ENCODE data around the gene STBD1. TPM values are rescaled to one million over a fixed set of nuclear protein-coding genes. Genes with fewer than 3 reads are reported as not detected.

STBD1 gene
- total RNA-seq, 4 donors from 2014 or later, result 1.8 to 3.8 (median 2.4) TPM

DNA sequence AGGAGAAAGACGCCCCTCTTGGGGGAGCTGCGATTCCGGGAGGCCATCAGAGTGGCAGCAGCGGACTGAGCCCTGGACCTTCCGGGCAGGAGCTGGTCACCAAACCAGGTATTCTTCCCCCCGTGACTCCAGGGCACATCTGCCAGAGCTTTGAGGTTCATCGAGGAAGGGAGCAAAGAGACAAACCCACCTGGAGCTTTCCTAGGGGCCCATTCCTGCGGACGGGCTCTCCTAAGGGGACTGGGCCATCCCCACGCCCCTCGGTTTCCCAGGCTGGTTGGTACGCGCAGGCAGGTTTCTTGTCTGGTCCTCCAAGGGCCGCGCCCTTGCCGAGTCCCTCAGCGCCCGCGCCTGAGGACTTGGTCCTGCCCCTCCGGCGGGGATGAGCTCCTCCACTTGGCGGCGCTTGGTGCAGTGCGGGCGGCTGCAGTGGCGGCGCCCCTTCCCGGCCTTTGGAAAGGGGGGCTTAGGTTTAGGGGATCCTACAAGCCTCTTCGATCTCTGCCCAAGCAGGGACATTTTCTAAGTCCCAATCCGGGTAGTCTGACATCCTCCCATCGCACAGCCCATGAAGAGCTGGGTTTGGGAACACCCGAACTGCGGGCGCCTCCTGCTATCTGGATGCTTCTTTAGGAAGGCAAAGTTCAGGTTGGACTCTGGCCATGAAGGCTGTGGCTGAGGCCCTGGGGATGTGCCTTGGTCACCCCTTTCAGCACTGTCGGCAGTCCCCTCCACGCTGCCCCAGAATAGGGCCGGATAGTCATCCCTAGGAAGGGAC is 538 bp downstream of the STBD1 start:
- WGBS, 2 donors, result 0 to 9% methylated on average over 8 to 15 of the region's 37 CpGs
- intact Hi-C loops (cut with DNase I), result loop anchor here (10.0 kb wide), 1 partner anchor 122 kb away; no protein-coding TSS in a partner anchor

DNA sequence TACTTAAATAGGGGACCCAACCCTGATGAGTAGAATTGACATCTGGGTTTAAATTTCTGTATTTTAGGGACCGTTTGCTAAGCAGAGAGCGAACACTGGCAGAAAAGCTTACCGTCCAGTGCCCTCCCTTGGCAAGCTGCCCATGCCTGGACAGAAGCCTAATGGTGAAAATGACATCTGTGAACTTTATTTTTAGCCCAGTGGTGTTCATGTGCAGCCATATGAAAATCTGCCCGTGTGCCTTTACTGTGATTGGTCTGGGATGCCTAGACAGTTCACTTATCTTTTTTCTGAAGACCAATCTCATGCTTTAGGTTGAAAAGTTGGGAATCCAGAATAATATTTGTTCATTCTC is 1.1 kb downstream of the STBD1 start:
- DNase-seq, result no peak
- intact Hi-C loops (cut with DNase I), result loop anchor here (10.0 kb wide), 1 partner anchor 123 kb away; no protein-coding TSS in a partner anchor
- Histone ChIP-seq H3K36me3 (peaks cover 0 to 19% (median 0%) of the 10 kb centered on the region in 3 donors), H3K9me3 (no peaks in the 10 kb centered on the region), H3K27ac (peak overlapping the region in 3 of 4 donors; percentile 79 to 93 (median 88)), H3K4me3 (peak overlapping the region in 3 of 4 donors; percentile 80 to 96 (median 84)), H3K4me1 (peaks cover 0 to 37% (median 12%) of the 10 kb centered on the region in 3 donors), H3K27me3 (no peaks in the 10 kb centered on the region)
- WGBS, 2 donors, result 21 to 55% methylated on average over 2 to 4 of the region's 4 CpGs
- TF ChIP-seq POLR2A (IDR thresholded peaks at IDR 0.05), result no peak
- TF ChIP-seq, protein P1, sequence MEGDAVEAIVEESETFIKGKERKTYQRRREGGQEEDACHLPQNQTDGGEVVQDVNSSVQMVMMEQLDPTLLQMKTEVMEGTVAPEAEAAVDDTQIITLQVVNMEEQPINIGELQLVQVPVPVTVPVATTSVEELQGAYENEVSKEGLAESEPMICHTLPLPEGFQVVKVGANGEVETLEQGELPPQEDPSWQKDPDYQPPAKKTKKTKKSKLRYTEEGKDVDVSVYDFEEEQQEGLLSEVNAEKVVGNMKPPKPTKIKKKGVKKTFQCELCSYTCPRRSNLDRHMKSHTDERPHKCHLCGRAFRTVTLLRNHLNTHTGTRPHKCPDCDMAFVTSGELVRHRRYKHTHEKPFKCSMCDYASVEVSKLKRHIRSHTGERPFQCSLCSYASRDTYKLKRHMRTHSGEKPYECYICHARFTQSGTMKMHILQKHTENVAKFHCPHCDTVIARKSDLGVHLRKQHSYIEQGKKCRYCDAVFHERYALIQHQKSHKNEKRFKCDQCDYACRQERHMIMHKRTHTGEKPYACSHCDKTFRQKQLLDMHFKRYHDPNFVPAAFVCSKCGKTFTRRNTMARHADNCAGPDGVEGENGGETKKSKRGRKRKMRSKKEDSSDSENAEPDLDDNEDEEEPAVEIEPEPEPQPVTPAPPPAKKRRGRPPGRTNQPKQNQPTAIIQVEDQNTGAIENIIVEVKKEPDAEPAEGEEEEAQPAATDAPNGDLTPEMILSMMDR (IDR thresholded peaks at IDR 0.05), result no peak

More for the DNA sequence above, 538 bp downstream of the STBD1 start:
- Histone ChIP-seq H3K4me1 (peaks cover 0 to 37% (median 12%) of the 10 kb centered on the region in 3 donors), H3K27ac (peak overlapping the region; percentile 79 to 93 (median 84)), H3K4me3 (peak overlapping the region; percentile 80 to 96 (median 84)), H3K27me3 (no peaks in the 10 kb centered on the region), H3K9me3 (no peaks in the 10 kb centered on the region), H3K36me3 (peaks cover 0 to 19% (median 0%) of the 10 kb centered on the region in 3 donors)
- no peak for DNase-seq
- TF ChIP-seq POLR2A (IDR thresholded peaks at IDR 0.05), result no peak
- TF ChIP-seq, protein P1 (IDR thresholded peaks at IDR 0.05), result peak in 5 of 6 experiments; percentile 8 to 30 (median 13)

DNA sequence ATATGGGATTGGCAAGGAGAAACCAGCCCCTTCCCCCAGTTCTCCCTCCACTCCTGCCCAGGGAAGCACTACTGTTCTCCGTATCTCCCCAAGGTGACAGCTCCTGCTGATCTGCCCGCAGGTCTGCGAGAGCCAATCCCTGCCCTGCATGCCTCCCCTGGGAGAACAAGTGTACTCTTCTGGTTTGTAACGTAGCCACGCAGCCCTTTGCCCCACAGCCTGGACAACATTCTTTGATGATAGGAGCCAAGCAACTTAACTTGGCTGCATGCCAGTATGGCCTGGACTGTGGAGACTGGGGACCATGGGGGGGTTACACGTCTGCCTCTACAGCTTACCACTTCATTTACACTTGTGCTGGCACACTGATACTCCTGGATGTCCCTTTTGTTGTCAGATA is 2.0 kb downstream of the STBD1 start:
- no peaks in the 10 kb centered on the region for H3K27me3 ChIP-seq
- peaks cover 0 to 37% (median 12%) of the 10 kb centered on the region in 3 donors for H3K4me1 ChIP-seq
- no peak overlapping the region for H3K27ac ChIP-seq
- DNase-seq, result no peak
- H3K36me3 ChIP-seq, result peaks cover 0 to 19% (median 0%) of the 10 kb centered on the region in 3 donors
- 75 to 88% methylated on average over 3 to 4 of the region's 6 CpGs for WGBS, 2 donors
- no peaks in the 10 kb centered on the region for H3K9me3 ChIP-seq
- H3K4me3 ChIP-seq, result no peak overlapping the region
- TF ChIP-seq, protein P1 (IDR thresholded peaks at IDR 0.05), result no peak
- TF ChIP-seq POLR2A (IDR thresholded peaks at IDR 0.05), result no peak
- intact Hi-C loops (cut with DNase I), result loop anchor here (10.0 kb wide), 1 partner anchor 124 kb away; no protein-coding TSS in a partner anchor

DNA sequence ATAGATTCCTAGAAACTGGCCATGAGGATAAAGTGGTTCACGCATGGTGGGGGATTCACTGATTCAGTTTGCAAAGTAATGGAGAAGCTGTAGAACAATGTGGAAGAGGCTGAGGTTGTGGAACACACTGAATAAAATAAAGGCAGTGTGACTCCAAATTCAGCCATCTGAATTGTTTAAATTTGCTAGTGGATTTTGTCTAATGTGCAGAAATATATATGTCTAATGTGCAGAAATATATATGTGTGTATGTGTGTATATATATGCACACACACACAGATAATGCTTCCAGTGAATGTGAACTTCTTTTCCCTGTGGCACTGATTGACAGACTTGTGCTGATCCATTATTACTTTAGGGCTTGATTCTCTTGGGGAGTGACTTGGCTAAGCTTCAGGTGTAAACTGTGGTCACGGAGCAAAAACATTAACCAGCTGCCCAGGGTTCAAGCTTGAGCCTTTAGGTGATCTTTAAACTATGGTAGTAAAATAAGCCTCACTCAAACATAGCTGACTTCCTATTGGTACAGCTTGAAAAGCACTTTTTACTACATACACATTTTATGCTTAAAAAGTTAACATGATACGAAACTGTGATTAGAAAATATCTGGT is 3.5 kb downstream of the STBD1 start:
- H3K36me3 ChIP-seq, result peaks cover 0 to 19% (median 0%) of the 10 kb centered on the region in 3 donors
- intact Hi-C loops (cut with DNase I), result loop anchor here (10.0 kb wide), 1 partner anchor 125 kb away; no protein-coding TSS in a partner anchor
- 85 to 95% methylated on average over 3 of the region's 3 CpGs for WGBS, 2 donors
- H3K4me3 ChIP-seq, result no peak overlapping the region
- H3K9me3 ChIP-seq, result no peaks in the 10 kb centered on the region
- TF ChIP-seq, protein P1 (IDR thresholded peaks at IDR 0.05), result no peak
- no peak for TF ChIP-seq POLR2A (IDR thresholded peaks at IDR 0.05)
- H3K4me1 ChIP-seq, result peaks cover 0 to 27% (median 12%) of the 10 kb centered on the region in 3 donors
- no peak overlapping the region for H3K27ac ChIP-seq
- no peaks in the 10 kb centered on the region for H3K27me3 ChIP-seq
- no peak for DNase-seq

DNA sequence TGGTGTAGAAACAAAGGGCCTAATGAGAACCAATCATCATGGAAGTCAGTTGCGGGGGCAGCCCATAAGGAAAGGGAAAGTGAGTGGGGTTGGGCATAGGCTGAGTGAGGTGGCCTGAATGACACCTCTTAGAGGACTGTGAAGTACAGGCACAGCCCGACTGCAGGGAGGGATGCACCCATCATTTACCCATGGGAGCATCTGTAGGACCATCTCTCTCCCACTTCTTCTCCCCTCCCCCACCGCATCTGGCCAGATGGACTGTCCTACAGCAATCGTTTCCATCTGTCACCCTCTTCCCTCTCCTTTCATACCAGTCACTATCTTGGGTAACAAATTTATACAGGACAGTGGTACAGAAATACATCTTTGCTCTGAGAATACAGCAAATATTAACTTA is 4.2 kb downstream of the STBD1 start:
- H3K4me1 ChIP-seq, result peaks cover 0 to 21% (median 8%) of the 10 kb centered on the region in 3 donors
- no peak overlapping the region for H3K4me3 ChIP-seq
- H3K27me3 ChIP-seq, result no peaks in the 10 kb centered on the region
- intact Hi-C loops (cut with DNase I), result no loop called here
- peaks cover 0 to 19% (median 0%) of the 10 kb centered on the region in 3 donors for H3K36me3 ChIP-seq
- DNase-seq, result no peak
- H3K27ac ChIP-seq, result no peak overlapping the region
- H3K9me3 ChIP-seq, result no peaks in the 10 kb centered on the region
- no peak for TF ChIP-seq POLR2A (IDR thresholded peaks at IDR 0.05)
- TF ChIP-seq, protein P1 (IDR thresholded peaks at IDR 0.05), result no peak
- 68 to 72% methylated on average over 4 of the region's 4 CpGs for WGBS, 2 donors

Data from esophagus squamous epithelium (tissue), 5 donors.